Kidney capillary endothelial cell (primary cell): ENCODE results near the gene IL25.
"Not testable (repeated sequence)": the region's sequence is repeated elsewhere in the genome, so short reads cannot be mapped to it uniquely, and the experiment has no call there.

Source experiments
- DNase-seq: peaks from one replicate; pipeline ENCODE4 v3.0.0-alpha.2; 2018; ENCODE audit warnings: low spot score

The IL25 gene

GRCh38 chr14:23389396-23389795 is 16.8 kb downstream of the IL25 start:
- DNase-seq, result no peak

DNA sequence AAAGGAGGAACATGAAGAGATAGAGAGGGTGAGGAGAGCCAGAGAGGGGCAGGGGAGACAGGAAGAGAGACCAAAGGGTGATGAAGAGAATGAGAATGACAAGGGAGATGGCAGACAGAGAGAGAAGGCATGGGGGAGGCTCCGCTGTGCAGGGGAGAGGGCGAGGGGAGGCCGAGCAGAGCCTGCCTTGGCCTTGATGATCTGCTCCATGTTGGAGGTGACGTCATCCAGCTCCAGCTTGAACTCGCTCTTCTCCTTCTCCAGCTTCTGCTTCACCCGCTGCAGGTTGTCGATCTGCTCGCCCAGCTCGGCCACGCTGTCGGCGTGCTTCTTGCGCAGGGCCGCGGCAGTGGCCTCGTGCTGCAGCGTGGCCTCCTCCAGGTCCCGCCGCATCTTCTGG is 17.3 kb downstream of the IL25 start:
- DNase-seq, result not testable (repeated sequence)

DNA sequence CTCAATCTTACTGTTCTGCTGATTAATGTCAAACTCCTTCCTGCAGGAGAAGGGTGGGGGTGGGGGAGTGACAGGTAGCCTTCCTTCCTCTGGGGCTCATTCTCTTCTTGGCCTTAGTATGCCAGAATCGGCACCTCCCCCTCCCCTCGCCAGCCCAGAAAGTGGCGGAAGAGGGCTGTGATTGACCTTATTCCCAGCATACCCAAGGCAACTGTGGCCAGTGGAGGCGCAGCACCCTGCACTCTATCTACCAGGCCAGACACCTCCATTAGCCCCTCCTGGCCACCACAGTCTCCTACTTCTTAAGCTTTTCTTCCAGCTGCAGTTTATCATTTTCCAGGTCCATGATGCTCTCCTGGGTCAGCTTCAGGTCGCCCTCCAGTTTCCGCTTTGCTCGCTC is 20.0 kb downstream of the IL25 start:
- DNase-seq, result no peak

GRCh38 chr14:23396126-23396525 is 23.5 kb downstream of the IL25 start:
- no peak for DNase-seq

DNA sequence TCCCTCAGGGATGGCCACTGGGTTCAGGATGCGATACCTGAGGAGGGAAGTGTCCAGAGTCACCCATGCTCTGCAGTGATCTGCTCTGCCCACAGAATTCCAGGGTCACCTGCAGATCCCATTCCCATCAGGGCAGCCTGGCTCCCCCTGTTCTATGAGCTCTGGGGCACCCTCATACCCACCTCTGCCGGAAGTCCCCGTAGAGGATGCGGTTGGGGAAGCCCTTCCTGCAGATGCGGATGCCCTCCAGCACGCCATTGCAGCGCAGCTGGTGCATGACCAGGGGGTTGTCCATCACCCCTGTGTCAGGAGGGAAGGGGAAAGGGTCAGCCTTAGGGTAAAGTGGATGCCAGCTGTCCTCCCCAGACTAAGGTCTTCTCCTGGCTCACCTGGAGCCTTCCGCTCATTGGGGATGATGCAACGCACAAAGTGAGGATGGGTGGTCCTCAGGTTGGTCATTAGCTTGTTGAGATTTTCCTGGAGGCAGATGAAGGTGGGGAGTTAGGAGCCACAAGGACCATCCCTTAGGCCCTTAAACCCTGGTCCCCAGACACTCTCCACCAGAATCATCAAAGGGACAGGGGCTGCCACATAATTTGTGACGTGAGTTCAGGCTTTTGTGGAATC is 24.3 kb downstream of the IL25 start:
- no peak for DNase-seq

DNA sequence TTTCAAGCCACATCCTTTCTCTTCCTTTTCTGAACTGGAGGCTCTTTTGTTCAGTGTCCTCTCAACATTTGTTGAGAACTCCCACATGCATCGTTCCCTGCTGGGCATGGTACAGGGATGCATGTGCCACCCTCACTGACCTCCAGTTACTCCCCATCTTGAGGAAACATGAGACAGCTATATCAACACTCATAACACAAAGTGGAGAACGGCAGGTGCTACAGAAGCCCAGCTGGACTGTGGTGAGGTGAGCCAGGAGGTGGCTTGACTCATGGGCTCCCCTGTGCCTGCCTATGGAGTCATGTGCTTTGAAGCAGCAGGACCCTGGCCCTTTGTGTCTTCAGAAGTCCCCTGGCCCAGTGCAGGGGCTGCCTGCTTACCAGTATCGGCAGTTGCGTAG is 25.7 kb downstream of the IL25 start:
- DNase-seq, result no peak

DNA sequence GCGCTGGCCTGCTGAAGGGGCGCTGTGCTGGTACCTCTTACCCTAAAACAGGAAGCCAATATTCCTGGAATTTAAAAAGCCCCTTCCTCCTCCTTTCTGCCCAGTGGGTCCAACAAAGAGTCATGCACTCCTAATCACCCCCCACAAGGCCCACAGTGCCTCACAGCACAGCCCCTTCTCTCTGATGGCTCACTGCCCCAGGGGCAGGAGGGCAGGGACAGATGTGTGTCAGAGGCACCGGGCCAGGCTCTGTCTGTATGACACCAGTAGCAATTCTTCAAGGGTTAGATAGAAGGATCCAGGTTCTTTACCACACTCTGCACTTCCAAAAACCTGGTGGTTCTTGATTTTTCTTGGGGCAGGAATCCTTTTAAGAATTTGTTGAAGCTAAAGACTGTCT is 26.5 kb downstream of the IL25 start:
- DNase-seq, result no peak

GRCh38 chr14:23399591-23399990 is 27.0 kb downstream of the IL25 start:
- no peak for DNase-seq

GRCh38 chr14:23400496-23401149 is 28.0 kb downstream of the IL25 start:
- DNase-seq, result not testable (repeated sequence)

- no peak for DNase-seq
These were observed 28.7 kb downstream of the IL25 start for GRCh38 chr14:23401291-23401690.

DNA sequence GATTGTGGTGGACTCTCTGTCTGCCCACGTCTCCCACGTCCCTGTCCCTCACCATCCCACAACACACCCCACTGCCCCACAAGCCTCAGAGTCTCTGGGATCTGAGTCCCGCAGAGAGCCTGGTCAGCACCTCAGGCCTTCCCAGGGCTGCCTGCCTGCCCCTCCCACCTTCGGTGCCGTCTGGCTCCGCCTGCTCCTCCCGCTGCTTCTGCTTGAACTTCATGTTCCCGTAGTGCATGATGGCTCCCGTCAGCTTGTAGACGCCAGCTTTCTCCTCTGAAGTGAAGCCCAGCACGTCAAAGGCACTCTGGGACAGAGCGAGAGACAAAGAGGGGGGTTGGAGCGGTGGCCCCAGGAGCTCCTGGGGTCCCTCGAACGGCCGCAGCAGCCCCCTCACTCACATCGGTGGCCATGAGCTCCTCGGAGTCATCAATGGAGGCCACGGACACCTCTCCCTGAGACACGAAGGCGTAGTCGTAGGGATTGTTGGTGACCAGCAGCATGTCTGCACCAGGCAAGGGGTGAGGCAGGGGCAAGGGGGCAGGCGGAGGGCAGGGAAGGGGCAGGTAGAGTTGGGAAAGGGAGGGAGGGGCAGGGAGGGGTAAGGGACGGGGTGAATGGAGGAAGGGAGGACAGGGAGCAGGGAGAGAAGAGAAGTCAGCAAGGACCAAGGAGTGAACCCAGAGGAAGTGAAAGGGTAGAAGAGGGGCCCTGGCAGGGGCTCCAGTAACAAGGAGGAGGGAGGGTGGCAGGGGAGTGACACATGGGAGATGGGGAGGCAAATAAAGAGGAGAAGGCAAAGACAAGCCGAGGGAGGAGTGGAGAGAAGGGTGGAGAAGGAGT is 29.9 kb downstream of the IL25 start:
- no peak for DNase-seq

GRCh38 chr14:23403139-23403438 is 30.5 kb downstream of the IL25 start:
- no peak for DNase-seq

- no peak for DNase-seq
These were observed 31.3 kb downstream of the IL25 start for GRCh38 chr14:23403908-23404307.

DNA sequence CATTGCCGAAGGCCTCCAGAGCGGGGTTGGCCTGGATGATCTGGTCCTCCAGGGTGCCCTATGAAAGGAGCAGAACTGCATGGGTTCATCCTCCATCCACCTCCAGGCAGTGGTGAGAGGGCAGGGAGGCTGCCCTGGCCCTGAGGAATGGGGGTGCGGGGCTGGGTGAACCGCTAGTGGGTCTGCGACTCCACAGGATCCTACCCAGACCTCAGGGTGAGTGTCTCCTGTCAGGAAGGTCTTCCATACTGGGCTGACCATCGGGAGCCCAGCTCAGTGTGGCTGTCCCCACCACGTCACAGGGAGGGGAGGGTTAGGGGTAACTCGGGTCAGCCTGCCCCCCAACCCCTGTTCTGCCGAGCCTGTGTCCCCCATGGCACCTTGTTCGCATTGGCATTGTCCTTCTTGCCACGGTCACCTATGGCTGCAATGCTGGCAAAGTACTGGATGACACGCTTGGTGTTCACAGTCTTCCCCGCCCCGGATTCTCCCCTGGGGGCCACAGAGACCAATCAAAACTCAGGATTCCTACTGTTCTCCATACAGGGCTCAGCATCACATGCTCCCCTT is 31.8 kb downstream of the IL25 start:
- no peak for DNase-seq

GRCh38 chr14:23405096-23405495 is 32.5 kb downstream of the IL25 start:
- DNase-seq, result no peak

- no peak for DNase-seq
These were observed 33.0 kb downstream of the IL25 start for GRCh38 chr14:23405516-23406025.

- DNase-seq, result no peak
These were observed 33.6 kb downstream of the IL25 start for GRCh38 chr14:23406244-23406643.

GRCh38 chr14:23406725-23407355 is 34.2 kb downstream of the IL25 start:
- DNase-seq, result no peak

- no peak for DNase-seq
These were observed 35.1 kb downstream of the IL25 start, which contains the start of gene MYH6 for GRCh38 chr14:23407516-23408306. MYH6 (minus strand) TSS chr14:23408273; CDS start chr14:23407223, 1,050 bp downstream.

DNA sequence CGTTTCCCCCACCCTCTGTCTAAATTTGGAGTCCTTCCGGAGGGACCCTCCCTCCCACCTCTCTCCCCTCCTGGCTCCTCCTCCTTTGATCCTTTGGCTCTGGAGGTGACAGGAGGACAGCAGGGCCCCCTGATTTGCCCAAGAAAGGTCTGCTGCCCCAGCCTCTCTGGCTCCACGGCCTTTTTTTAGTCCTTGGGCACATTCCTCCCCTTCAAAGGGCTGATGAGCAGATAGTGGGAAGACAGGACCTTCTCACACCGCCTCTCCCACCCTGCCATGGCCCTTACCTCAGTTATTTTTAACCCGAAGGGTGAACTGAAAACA is 35.7 kb downstream of the IL25 start:
- DNase-seq, result no peak

DNA sequence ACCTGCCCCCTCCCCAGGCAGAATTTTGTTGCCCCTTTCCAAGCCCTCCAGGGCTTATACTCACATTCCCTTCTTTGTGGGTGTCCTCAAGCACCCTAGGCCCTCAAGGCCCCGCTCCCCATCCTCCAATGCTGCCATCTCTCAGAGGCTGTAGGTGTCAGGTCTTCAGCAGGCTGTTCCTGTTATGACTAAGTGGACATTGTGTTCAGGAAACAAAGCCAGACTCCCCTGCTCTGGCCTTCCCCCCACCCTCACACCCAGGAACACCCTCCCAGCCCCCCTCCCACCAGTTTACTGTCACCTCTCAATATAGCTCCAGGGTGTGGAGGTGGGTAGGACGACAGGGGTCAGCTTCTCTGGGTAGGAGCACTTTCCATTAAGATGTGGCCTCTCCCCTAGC is 36.9 kb downstream of the IL25 start:
- DNase-seq, result no peak
